NCI-H1092 treated with DMSO at 0.1 percent for 48 hours (cell line): ENCODE measurements around the gene MBTD1.
A peak's percentile ranks its signal among the peaks of the same experiment; 100 is the strongest.
"Not testable (repeated sequence)": the region's sequence is repeated elsewhere in the genome, so short reads cannot be mapped to it uniquely, and the experiment has no call there.

ENCODE experiments used
- DNase-seq: peaks from one replicate; lab custom pipeline; 2025; lab: John Stamatoyannopoulos, UW

MBTD1 gene

DNA sequence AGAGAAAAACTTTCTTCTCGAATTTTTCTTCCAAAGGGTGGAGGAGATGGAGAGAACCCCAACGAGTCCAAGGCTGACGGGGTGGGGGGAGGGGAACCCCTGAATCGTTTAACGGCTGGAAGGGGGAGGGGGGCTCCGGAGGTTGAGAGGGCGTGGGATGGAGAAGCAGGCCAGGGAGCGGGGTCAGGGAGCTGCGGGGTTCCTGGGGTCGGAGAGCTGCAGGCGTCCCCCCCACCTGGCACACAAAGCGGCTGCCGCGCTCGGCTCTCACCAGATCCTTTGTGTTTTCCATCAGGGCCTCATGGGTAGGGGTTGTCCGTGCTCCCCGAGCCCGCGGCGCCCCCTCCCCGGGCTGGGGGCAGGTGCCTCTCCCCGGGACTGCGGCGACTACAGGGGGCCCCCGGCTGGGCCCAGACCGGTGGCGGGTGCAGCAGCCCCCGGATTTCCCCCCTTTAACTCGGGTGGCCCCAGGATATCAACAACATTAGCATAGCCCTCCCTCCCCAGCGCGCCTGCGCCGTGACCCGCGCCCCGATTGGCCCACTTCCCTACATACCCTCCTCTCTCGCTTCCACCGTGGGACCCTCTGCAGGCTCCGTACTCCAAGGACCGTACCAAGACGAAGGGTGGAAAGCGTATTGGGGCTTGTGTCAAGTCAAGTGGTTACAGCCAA, at the start of gene MBTD1:
Gene MBTD1, minus strand, starts transcription at position 486 of the 673 bp plus-strand sequence. CDS start 34,888 bp downstream, outside the sequence.
- peak; percentile 98 for DNase-seq

DNA sequence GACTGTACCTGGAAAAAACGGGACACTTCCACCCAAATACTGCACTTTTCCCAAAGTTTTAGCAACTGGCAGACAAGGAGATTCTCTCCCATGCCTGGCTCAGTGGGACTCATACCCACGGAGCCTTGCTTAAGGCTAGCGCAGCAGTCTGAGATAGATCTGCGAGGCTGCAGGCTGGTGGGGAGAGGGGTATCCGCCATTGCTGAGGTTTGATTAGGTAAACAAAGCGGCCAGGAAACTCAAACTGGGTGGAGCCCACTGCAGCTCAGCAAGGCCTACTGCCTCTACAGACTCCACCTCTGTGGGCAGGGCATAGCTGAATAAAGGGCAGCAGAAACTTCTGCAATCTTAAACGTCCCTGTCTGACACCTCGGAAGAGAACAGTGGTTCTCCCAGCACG, 45.3 kb upstream of the MBTD1 start:
- DNase-seq: no peak

DNA sequence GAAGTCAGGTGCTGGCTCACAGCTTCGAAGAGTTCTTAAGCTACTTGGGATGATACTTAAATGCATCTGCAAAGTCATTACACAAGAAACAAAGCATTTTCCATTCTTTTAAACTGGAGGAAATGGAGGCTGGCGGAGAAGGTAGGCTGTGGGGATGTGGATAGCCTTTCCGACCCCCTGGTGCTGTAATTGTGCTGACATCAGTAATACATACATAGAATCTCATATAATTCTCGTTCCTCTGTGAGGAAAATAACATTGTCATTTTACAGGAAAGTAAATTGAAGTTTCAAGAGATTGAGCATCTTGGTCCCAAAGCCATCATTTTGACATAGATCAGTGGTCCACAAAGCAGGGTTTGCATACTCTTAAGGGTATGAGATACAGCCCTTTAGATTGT, 40.0 kb upstream of the MBTD1 start:
- no peak for DNase-seq

DNA sequence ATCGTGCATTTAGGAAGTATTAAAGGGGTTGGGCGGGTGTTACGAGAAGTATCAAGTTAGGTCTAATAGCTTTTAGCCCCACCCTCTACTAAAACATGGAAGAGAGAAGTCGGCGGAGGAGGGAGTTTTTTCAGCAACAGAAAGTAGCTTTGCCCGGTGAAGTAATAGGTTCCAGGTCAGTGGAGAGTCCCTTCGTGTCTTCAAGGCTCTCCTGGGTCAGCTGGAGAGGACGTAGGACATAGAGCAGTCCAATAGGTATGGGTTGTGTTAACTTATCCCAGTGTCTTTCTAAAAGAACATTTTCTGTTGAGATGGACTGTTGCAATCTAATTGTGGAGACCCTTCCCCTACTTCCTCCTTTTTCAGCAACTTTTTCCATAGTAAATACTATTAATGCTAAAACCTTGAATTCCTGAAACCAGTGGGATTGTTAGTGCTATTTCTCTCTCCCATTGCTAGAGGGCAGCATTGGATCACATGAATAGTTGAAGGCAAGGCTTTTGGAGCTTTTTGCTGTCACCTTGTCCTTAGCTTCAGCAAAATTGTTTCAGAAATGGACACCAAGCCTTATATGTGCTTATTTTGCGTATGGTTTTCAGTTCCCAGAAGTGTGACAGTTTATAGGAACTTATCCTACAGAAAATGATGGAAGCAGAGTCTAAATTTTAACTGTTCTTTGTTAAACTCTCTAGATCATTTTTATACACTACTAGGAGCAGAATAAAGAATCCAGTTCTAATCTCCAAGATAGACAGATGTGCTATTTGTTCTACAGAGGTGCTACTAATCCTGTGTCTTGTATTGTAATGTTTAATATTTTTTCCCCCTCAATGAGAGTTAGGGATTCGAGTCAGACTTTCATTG, 38.9 kb upstream of the MBTD1 start:
- DNase-seq: peak; percentile 2

DNA sequence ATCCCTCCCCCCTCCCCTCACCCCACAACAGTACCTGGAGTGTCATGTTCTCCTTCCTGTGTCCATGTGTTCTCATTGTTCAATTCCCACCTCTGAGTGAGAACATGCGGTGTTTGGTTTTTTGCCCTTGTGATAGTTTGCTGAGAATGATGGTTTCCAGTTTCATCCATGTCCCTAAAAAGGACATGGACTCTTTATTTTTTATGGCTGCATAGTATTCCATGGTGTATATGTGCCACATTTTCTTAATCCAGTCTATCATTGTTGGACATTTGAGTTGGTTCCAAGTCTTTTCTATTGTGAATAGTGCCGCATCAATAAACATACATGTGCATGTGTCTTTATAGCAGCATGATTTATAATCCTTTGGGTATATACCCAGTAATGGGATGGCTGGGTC, 34.5 kb upstream of the MBTD1 start:
- not testable (repeated sequence) for DNase-seq

DNA sequence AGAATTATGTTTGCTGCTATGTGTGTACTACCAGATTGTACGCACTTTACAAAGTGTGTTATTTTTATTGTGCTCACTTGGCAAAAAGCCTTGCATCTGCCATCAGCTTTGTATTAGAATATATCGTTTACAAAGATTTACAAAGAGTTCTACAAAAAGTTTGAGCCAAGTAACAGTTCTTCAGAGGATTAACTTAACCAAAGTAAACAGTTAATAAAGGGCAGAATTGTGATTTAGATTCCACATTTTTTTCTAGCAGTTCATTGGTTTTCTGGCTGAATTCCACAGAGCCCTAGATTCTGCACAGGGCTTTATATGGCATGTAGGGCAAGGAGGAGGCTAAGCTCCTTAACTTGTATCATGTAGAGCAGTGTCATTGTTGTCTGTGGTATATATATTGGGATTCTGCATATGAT, 29.9 kb upstream of the MBTD1 start:
- no peak for DNase-seq

DNA sequence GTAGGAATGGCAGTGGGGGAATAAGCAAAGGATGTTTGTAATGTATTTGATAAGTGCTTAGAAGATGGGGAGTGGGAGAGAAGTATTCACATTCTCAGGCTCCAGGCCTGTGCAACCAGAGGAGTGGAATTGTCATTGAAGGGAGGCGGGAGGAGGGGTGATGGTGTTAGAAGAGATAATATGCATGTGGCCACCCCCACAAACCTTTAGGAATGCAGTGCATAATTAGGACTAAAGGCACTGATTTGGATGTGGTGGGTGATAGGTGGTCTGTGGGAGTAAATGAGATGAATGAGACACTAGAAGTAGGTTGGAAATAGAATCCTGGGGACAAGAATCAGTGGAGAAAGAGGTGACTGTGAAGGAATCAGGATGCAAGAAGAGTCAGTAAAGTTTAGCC, 27.6 kb upstream of the MBTD1 start:
- DNase-seq: no peak

DNA sequence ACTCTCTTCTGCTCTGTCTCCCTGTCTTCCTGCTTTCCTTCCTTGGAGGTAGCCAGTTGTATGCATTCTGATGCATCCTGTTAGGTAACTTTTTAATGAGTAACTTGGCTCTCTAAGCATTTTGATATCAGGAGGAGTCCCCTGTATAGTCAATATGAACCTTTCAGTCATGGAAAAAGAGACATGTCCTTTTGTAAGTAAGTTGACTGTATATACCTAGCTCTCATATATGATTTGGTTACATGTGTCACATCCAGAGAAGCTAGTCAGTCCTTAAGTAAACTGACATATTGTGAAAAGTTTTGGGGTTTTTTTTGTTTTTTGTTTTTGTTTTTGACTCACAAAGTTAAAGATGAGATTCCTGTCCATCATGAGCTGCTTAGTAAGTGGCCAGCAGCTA, 19.3 kb upstream of the MBTD1 start:
- DNase-seq: no peak

DNA sequence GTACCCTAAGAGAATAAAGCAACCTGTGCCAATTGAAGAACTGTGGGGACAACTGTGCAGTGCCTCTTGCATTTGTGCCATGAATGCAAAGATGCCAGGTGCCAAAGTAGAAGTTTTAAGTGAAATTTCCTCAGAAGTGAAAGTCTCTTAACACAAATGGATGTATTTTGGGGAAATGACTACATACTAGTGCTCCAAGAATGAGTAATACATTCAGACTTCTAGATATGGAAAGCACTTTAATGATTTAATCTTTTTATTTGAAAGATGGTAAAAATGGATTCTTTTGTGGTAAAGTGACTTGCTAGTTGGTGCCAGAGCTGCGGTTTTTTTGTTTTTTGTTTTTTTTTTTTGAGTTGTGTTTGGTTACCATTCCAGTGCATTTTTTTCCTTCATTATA, 15.5 kb upstream of the MBTD1 start:
- DNase-seq: no peak

DNA sequence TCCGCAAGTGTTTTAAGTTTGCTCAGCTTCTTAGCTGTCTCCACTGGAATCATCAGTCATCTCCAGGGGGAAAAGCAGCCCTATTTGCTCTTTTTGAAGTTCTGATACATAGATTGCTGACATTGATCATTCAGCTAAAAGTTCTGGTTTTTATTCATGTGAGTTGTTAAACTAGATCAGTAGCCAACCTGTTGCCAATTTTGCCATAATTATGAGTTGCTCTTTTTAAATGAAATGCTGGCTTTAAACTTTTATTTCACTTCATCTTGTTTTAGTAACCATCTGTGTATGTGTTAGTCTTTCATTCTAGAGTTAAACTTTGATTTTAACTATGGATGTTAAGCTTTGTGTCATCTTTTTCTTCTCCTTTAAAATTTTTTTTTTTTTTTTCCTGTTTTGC, 13.0 kb upstream of the MBTD1 start:
- DNase-seq: no peak

DNA sequence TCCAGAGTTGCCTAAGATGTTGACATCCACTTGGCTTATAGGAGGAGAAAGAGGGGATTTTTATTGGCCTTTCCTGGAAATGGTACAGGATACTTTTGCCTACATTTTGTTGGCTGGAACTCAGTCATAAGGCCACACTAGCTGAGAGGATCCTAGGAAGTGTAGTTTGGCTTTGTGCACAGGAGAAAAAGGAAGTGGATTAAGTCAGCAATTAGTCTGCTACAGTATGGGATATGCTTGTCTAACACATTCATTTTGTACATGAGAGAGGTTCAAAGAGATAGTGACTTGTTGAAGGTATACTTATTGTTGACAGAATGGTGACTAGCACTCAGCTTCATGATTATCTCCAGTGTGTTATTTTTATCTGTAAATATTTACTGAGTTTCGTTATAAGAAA, 10.8 kb upstream of the MBTD1 start:
- DNase-seq: no peak

DNA sequence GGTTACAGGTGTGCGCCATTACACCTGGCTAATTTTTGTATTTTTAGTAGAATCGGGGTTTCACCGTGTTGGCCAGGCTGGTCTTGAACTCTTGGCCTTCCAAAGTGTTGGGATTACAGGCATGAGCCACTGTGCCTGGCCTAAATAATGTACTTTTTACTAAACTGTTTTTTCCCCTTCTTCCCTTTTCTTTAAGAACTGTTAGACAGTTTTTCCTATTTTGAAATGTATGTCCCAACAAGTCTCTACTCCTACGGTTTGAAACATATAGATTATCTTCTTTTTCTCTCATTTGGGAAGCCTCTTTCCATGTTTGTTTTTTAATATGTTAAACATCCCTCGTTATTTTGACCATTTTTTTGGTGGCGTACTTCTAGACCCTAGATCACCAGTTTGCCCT, 10.1 kb upstream of the MBTD1 start:
- no peak for DNase-seq

DNA sequence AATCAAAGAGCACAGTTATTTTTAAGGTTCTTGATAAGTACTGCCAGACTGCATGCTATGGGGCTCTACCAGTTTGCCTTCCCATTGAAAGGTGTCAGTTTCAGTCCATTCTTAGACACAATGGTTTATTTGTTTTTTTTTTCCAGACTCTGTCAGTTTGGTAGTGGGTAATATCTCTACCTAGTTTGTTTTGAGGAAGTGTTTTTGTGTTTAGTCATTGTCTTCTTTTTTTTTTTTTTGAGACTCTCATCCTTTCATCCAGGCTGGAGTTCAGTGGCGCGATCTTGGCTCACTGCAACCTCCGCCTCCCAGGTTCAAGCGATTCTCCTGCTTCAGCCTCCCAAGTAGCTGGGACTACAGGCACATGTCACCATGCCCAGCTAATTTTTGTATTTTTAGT, 4.6 kb upstream of the MBTD1 start:
- DNase-seq: not testable (repeated sequence)

DNA sequence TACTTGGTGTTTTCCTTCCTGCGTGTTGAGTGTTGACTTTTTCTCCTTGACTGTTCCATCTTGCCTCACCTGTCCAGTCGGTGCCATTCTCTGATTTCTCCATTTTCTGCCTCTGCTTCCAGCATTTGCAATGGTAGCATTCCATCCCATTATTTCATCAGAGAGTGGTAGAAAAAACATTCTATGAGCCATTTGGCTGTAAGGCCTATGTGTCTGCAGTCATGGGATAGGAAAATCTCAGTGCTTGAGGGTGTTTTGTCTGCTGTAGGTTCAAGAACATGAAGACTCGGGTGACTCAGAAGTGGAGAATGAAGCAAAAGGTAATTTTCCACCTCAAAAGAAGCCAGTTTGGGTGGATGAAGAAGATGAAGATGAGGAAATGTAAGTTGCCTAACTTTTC, 3.2 kb upstream of the MBTD1 start:
- DNase-seq: no peak

DNA sequence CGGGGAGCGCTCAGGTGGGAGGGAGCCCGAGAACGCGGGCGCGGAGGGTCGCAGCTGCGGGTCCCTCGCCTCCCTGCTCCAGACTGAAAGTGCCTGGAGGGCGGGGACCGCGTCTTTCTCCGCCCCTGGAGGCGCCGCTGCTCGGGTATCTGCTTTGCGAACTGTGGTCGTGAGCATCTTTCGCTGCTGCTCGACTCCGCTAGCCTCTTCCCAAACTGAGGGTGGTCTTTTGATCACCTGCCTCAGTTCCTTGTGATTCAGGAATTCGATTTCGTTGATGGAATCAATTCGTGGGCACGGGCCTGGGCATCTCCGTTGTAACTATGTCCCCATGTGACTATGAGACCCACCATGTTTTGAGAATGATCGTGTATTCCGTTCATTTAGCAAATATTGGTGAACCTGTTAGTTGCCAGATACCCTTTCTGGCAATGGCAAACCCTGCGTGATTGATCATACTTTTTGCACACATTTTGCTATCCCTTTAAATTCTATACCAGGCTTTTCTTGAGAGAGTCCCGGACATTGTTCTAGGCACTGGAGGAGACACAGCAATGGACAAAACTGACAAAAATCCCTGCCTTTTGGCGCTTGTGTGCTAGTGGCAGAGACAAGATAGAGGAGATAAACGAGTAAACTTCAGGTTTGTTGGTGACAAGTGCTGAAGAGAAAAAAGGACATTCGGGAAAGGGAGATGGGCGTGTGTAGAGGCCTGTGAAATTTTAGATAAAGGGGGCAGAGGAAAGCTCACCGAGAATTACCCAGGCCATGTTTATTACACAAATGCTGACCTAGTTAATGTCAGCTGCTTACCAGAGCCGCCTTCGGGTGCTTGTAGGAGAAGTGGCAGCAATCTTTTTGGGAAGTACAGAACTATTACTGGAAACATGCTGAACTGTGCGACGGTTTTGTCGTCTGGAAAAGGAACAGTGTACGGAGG, 1.4 kb upstream of the MBTD1 start:
- DNase-seq: peak; percentile 71

DNA sequence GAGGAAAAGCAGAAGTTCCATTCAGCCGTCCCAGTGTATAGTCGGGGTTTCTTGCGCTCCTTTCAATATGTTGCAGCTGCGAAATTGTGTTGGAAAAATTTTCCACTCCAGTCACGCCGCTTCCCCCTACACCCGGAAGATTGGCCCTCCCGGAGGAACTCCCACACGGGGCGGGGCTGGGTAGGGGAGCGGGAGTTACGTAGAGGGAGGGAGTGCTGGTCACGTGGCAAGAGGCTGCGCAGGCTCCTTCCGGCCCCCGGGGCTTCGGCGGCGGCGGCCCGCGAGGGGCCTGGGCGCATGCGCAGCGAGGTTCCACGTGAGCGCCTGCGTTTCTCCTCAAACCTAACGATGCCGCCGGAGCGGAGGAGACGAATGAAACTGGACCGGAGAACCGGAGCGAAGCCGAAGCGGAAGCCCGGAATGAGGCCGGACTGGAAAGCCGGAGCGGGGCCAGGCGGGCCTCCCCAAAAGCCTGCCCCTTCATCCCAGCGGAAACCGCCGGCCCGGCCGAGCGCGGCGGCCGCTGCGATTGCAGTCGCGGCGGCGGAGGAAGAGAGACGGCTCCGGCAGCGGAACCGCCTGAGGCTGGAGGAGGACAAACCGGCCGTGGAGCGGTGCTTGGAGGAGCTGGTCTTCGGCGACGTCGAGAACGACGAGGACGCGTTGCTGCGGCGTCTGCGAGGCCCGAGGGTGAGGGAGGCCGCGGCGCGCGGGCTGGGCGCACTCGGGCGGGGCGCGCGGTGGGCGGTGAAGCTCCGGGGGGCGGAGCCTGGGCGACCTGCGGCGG, 581 bp upstream of the MBTD1 start, which contains the start of gene UTP18:
Gene UTP18, plus strand, starts transcription at position 310 of the 787 bp plus-strand sequence. Its CDS starts 39 bp downstream, at position 349.
- peak; percentile 98 for DNase-seq

DNA sequence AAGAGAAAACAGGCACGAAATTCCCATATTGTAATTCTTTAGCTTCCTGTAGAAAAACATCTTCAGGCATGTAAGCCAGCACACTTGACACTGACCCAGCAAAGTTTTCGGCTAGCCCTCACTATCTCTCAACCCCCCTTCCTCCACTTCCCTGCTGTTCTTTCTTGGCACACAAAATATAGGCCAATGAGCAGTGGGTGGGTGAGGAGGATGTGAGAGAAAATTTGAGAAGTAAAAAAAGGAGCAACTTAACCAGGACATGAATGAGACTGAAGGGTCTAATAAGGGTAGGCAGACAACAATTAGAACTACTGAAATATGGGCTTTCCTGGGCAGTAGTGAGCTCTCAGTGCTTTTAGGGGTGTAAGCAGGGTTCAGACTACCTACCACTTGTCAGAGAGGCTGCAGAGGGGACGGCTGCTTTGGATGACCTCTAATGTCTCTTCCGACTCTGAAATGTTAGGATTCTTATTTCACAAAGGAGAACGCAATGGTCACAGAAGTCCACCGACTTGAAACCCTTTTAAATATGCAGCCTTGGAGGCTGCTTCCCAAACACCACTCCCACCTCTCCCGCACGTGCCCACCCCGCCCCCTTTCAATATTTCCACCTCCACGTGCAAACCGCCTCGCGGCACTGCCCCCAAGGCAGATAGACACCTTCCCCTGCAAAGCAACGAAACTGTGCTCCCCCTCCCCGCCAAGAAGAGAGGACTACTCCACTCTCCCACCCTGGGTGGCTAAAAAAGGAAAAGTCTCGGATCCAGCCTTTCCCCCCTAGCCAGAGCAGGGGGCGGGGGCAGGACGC, 889 bp downstream of the MBTD1 start:
- no peak for DNase-seq

DNA sequence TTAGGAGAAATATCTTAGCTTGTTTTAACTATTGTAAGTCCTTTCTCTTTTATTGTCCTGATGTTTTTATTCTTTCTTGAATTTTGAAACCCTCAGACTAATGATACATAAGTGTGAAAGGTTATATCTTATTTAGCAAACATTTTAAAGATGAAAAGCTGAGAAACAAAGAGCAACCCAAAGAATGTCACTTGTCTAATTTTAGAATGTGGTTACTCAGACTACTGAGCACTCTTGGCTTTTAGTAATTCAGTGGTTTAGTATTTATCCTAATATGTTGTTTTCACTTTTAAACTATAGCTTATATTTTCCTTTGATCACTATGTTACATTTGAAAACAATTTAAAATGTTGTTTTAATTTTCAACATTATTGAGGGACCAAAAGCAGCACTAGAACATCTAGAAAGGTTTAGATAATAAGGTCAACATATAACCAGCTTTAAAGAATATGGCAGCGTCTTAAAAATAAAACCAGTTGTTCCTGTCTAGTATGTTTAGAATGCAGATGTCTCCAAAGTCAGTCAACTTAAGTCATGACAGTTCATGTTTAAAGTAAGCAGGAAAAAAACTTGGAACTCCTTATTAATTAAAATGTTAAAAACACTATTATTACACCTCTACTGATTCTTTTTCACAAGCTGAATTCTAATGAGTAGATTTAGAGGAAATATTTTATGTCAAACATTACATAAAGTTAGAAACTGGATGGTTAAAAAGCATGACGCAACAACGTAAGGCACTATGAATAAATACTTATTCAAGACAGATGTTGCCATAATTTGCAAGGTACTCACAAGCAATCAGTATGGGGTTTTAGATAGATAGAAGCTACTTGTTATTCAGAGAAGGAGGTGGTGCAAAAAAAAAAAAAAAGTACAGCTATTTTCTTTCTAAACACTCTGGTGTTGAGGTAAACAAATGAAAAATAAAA, 2.4 kb downstream of the MBTD1 start:
- no peak for DNase-seq

DNA sequence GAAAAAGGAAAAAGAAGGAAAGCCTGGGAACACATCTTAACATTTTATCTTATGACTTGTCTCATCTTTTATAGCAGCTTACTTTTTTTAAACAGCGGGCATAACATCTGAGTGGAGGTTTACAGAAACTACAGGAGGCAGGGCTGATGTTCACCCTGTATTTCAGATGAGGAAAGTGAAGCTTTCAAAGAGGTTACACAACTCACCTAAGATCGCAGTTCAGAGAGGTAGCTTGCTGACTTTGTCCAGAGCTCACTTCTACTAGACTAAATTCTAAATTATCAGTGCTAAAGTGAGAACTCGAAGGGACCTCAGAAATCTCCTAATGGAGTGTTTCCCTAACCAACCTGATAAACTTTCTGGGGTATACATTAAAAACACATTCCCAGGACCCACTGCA, 3.7 kb downstream of the MBTD1 start:
- DNase-seq: no peak
